ENCODE data around the gene TMEFF1. TPM values are rescaled to one million over a fixed set of nuclear protein-coding genes. Genes with fewer than 3 reads are reported as not detected.

TMEFF1 gene, protein sequence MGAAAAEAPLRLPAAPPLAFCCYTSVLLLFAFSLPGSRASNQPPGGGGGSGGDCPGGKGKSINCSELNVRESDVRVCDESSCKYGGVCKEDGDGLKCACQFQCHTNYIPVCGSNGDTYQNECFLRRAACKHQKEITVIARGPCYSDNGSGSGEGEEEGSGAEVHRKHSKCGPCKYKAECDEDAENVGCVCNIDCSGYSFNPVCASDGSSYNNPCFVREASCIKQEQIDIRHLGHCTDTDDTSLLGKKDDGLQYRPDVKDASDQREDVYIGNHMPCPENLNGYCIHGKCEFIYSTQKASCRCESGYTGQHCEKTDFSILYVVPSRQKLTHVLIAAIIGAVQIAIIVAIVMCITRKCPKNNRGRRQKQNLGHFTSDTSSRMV
- 103 and 113 TPM in 2 replicates for total RNA-seq (ENCODE audit: low replicate concordance)

GRCh38 chr9:100472788-100473275, at the start of gene TMEFF1:
Gene TMEFF1 (plus strand): TSS chr9:100473149. CDS start chr9:100473545, 396 bp downstream.
- Mint-ChIP-seq H3K4me1 (peaks cover 49% of the 10 kb centered on the region), H3K27ac (peak within 1 kb of the TSS; percentile 96)
- TF ChIP-seq CTCF (IDR thresholded peaks at IDR 0.05), result peak; percentile 20
- no peak for TF ChIP-seq EZH2phosphoT487 (IDR thresholded peaks at IDR 0.05)
- no peak for TF ChIP-seq EZH2 (IDR thresholded peaks at IDR 0.05)

DNA sequence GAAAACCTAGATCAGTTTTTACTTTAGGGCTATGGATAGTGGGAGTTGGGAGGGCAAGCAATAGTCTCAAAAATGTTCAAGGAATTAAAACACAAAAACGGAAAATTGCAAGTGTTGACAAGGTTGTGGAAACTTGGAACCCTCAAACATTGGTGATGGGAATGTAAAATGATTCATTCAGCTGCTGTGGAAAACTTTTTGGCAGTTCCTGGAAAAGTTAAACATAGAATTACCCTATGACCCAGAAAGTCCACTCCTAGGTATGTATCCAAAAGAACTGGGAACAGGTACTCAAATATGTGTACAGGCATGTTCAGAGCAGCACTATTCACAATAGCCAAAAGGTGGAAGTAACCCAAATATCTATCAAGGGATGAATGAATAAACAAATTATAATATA, 47.2 kb upstream of the TMEFF1 start:
- Histone ChIP-seq H3K9ac (no peak overlapping the region), H2AFZ (replicated peaks) (no peak overlapping the region), H3F3A (ENCODE audit: low read depth) (peaks cover 35% of the 10 kb centered on the region), H3K27ac (no peak overlapping the region), H3K4me3 (no peak overlapping the region), H4K20me1 (ENCODE audit: low read depth) (peaks cover 17% of the 10 kb centered on the region), H3K36me3 (no peaks in the 10 kb centered on the region), H3K4me2 (no peak overlapping the region), H3K9me3 (ENCODE audit: low read depth) (no peaks in the 10 kb centered on the region), H3K27me3 (no peaks in the 10 kb centered on the region), H3K79me2 (ENCODE audit: low read depth) (peaks cover 34% of the 10 kb centered on the region), H3K4me1 (peaks cover 21% of the 10 kb centered on the region)
- Mint-ChIP-seq H3K27me3 (ENCODE audit: insufficient read depth, low read depth) (peaks cover 5% of the 10 kb centered on the region), H3K4me3 (peak overlapping the region; percentile 97), H3K4me1 (peaks cover 33% of the 10 kb centered on the region), H3K27ac (no peak overlapping the region), H3K9me3 (no peaks in the 10 kb centered on the region), H3K36me3 (peaks cover 10% of the 10 kb centered on the region)
- TF ChIP-seq EZH2phosphoT487 (IDR thresholded peaks at IDR 0.05) (no peak), EZH2 (IDR thresholded peaks at IDR 0.05) (no peak), CTCF (IDR thresholded peaks at IDR 0.05) (no peak)
- no peak for DNase-seq (ENCODE audit: low spot score)

More at GRCh38 chr9:100472788-100473275, at the start of gene TMEFF1:
- H3K9ac ChIP-seq, result peak within 1 kb of the TSS; percentile 97
- H3K4me2 ChIP-seq, result peak within 1 kb of the TSS; percentile 87
- Mint-ChIP-seq H3K9me3 (peaks cover 5% of the 10 kb centered on the region), H3K27me3 (ENCODE audit: insufficient read depth, low read depth) (peaks cover 4% of the 10 kb centered on the region), H3K36me3 (peaks cover 16% of the 10 kb centered on the region), H3K4me3 (peak within 1 kb of the TSS; percentile 96)
- no peak within 1 kb of the TSS for H2AFZ ChIP-seq (replicated peaks)
- no peaks in the 10 kb centered on the region for H3K36me3 ChIP-seq
- H3K79me2 ChIP-seq (ENCODE audit: low read depth), result peaks cover 63% of the 10 kb centered on the region
- no peaks in the 10 kb centered on the region for H3K9me3 ChIP-seq (ENCODE audit: low read depth)
- DNase-seq (ENCODE audit: low spot score), result peak; percentile 94
- H3K27me3 ChIP-seq, result no peaks in the 10 kb centered on the region
- peaks cover 23% of the 10 kb centered on the region for H3F3A ChIP-seq (ENCODE audit: low read depth)
- H3K27ac ChIP-seq, result peak within 1 kb of the TSS; percentile 97
- peak within 1 kb of the TSS; percentile 98 for H3K4me3 ChIP-seq
- peaks cover 27% of the 10 kb centered on the region for H3K4me1 ChIP-seq
- peaks cover 35% of the 10 kb centered on the region for H4K20me1 ChIP-seq (ENCODE audit: low read depth)

- no peak for DNase-seq (ENCODE audit: low spot score)
- H3K4me1 Mint-ChIP-seq, result peaks cover 33% of the 10 kb centered on the region
- TF ChIP-seq EZH2phosphoT487 (IDR thresholded peaks at IDR 0.05), result no peak
- TF ChIP-seq EZH2 (IDR thresholded peaks at IDR 0.05), result no peak
- no peak for TF ChIP-seq CTCF (IDR thresholded peaks at IDR 0.05)
- H3K9me3 Mint-ChIP-seq, result no peaks in the 10 kb centered on the region
- peaks cover 35% of the 10 kb centered on the region for H3F3A ChIP-seq (ENCODE audit: low read depth)
- H3K4me3 ChIP-seq, result peak overlapping the region; percentile 75
- peaks cover 5% of the 10 kb centered on the region for H3K27me3 Mint-ChIP-seq (ENCODE audit: insufficient read depth, low read depth)
- peak overlapping the region; percentile 89 for H3K4me2 ChIP-seq
- peak overlapping the region; percentile 100 for H3K27ac Mint-ChIP-seq
- H3K36me3 Mint-ChIP-seq, result peaks cover 10% of the 10 kb centered on the region
- peaks cover 38% of the 10 kb centered on the region for H3K79me2 ChIP-seq (ENCODE audit: low read depth)
- no peak overlapping the region for H3K27ac ChIP-seq
- peaks cover 21% of the 10 kb centered on the region for H3K4me1 ChIP-seq
- H4K20me1 ChIP-seq (ENCODE audit: low read depth), result peaks cover 17% of the 10 kb centered on the region
- H3K27me3 ChIP-seq, result no peaks in the 10 kb centered on the region
- no peaks in the 10 kb centered on the region for H3K36me3 ChIP-seq
- no peak overlapping the region for H3K9ac ChIP-seq
- H3K4me3 Mint-ChIP-seq, result peak overlapping the region; percentile 97
- no peaks in the 10 kb centered on the region for H3K9me3 ChIP-seq (ENCODE audit: low read depth)
- peak overlapping the region; percentile 86 for H2AFZ ChIP-seq (replicated peaks)
Observed at GRCh38 chr9:100426189-100426529, 46.8 kb upstream of the TMEFF1 start.
